K562 (cell line): Measurements from ENCODE around the gene KBTBD3. TPM values are rescaled to one million over a fixed set of nuclear protein-coding genes. Genes with fewer than 3 reads are reported as not detected.

ENCODE experiments used
- ATAC-seq: fragments of 200-7000 bp; cut with Tn5 transposase; 3 replicates; pipeline ENCODE4 v1.9.1; 2020; ENCODE audit warnings: moderate library complexity
- BruUV-seq: library from RNA; stranded (reverse); fragments of 400-500 nt; replicated peaks from 2 replicates; lab custom pipeline; 2021; lab: Mats Ljungman, UMichigan
- CTCF ChIA-PET: fragments of 300-600 bp; formaldehyde crosslinking; extraction: SDS; loops from one replicate; lab custom pipeline; 2021; ENCODE audit warnings: low intra/inter-chr PET ratio; lab: Yijun Ruan, JAX
- POLR2A ChIA-PET: fragments of 300-600, 350-650 bp; sonication (Branson Sonifier 250); formaldehyde crosslinking; extraction: SDS; loops from one replicate; lab custom pipeline; 2021; ENCODE audit warnings: antibody characterized with exemption, inconsistent platforms; lab: Yijun Ruan, JAX
- DNase-seq, 4 experiments: peaks; one replicate each; pipeline versions ENCODE4 v3.0.0 to v3.0.0-alpha.2; 2011 to 2018; ENCODE audit warnings: low spot score in 3 of 4, mixed read lengths in 3 of 4; ENCODE audit errors: extremely low read depth in 1 of 4
- FAIRE-seq: peaks from 2 replicates; lab custom pipeline; 2011; peaks lifted over from hg19 to GRCh38; lab: Jason Lieb, UNC
- H2AFZ ChIP-seq: 2 replicates; pipeline ENCODE4 v1.6.0; 2011; ENCODE audit warnings: low read depth, low read length, control low read depth, inconsistent platforms
- H3K27ac ChIP-seq: fragments of 200-600 bp; 3 replicates; pipeline ENCODE4 v1.8.0; 2011; ENCODE audit warnings: low read depth, mild to moderate bottlenecking, control low read depth, inconsistent platforms, low read length, moderate library complexity, mixed read lengths; ENCODE audit errors: extremely low read depth
- H3K27me3 ChIP-seq, 2 experiments: fragments of 300-600 bp in 1 of 2; 2 replicates in 1 of 2; 3 replicates in 1 of 2; pipeline versions ENCODE4 v1.6.0 to v1.8.0; 2011; ENCODE audit warnings: inconsistent platforms in 2 of 2, low read length in 2 of 2, mild to moderate bottlenecking in 1 of 2, mixed read lengths in 1 of 2, moderate library complexity in 1 of 2; ENCODE audit not compliant: control insufficient read depth in 2 of 2, insufficient read depth in 2 of 2
- H3K36me3 ChIP-seq: fragments of 300-600 bp; 3 replicates; pipeline ENCODE4 v1.8.0; 2011; ENCODE audit warnings: mild to moderate bottlenecking, low read length, inconsistent platforms; ENCODE audit not compliant: control insufficient read depth, insufficient read depth
- H3K4me1 ChIP-seq, 2 experiments: fragments of 200-600 bp in 1 of 2; replicated peaks in 1 of 2; 2 replicates in 1 of 2; 3 replicates in 1 of 2; pipeline versions ENCODE4 v1.5.1 to v1.8.0; 2011; ENCODE audit warnings: inconsistent platforms in 2 of 2, low read length in 2 of 2, mild to moderate bottlenecking in 1 of 2, mixed read lengths in 1 of 2, moderate library complexity in 1 of 2; ENCODE audit not compliant: control insufficient read depth in 2 of 2, insufficient read depth in 2 of 2
- H3K4me2 ChIP-seq: 2 replicates; pipeline ENCODE4 v1.6.1; 2011; ENCODE audit warnings: low read length, control low read depth, inconsistent platforms, mixed read lengths; ENCODE audit not compliant: insufficient read depth
- H3K4me3 ChIP-seq: fragments of 200-600 bp; sonication (generic), shearing (Covaris generic); 2 replicates; pipeline ENCODE4 v1.5.1; 2016; ENCODE audit warnings: control low read depth, inconsistent platforms
- H3K79me2 ChIP-seq: fragments of 200-600 bp; 3 replicates; pipeline ENCODE4 v1.8.0; 2011; ENCODE audit warnings: low read length, inconsistent platforms; ENCODE audit not compliant: control insufficient read depth, insufficient read depth
- H3K9ac ChIP-seq, 2 experiments: 2 replicates each; pipeline versions ENCODE4 v1.6.0 to v1.6.1; 2011; ENCODE audit warnings: low read depth in 2 of 2, low read length in 2 of 2, control low read depth in 1 of 2, inconsistent platforms in 1 of 2, mild to moderate bottlenecking in 1 of 2, mixed read lengths in 1 of 2; ENCODE audit not compliant: insufficient read depth in 1 of 2
- H3K9me1 ChIP-seq: one replicate; pipeline ENCODE4 v1.6.0; 2011; ENCODE audit warnings: inconsistent platforms, mild to moderate bottlenecking, low read length, moderate library complexity; ENCODE audit not compliant: control insufficient read depth, insufficient read depth
- H3K9me3 ChIP-seq: replicated peaks from 2 replicates; pipeline ENCODE4 v1.5.1; 2011; ENCODE audit warnings: low read depth, low read length, inconsistent platforms; ENCODE audit not compliant: control insufficient read depth, insufficient read depth
- H4K20me1 ChIP-seq: replicated peaks from 2 replicates; pipeline ENCODE4 v1.6.1; 2011; ENCODE audit warnings: low read length, inconsistent platforms, mixed read lengths; ENCODE audit not compliant: control insufficient read depth, insufficient read depth
- CEBPG ChIP-seq, 3 experiments: fragments of 200-800 bp in 1 of 3; sonication (Bioruptor generic) in 1 of 3; sonication (generic) in 1 of 3; formaldehyde crosslinking in 1 of 3; IDR thresholded peaks in 2 of 3; conservative IDR thresholded peaks in 1 of 3; 2 replicates each; pipeline versions ENCODE4 v1.6.1 to v1.8.0; 2016 to 2022; ENCODE audit warnings: missing compliant biosample characterization in 2 of 3, missing genetic modification characterization in 2 of 3, mild to moderate bottlenecking in 1 of 3, missing genetic modification reagents in 1 of 3
- GTF2A2 ChIP-seq: IDR thresholded peaks from 2 replicates; pipeline ENCODE4 v1.6.1; 2016; ENCODE audit warnings: mild to moderate bottlenecking, missing genetic modification characterization, missing compliant biosample characterization
- MAZ ChIP-seq, 2 experiments: fragments of 450-650 bp in 1 of 2; sonication (generic) in 1 of 2; formaldehyde crosslinking; IDR thresholded peaks in 1 of 2; conservative IDR thresholded peaks in 1 of 2; 2 replicates each; pipeline versions ENCODE4 v1.4.0 to v1.5.0; 2020; ENCODE audit warnings: mild to moderate bottlenecking in 1 of 2, missing genetic modification reagents in 1 of 2
- MBD2 ChIP-seq: sonication (generic); IDR thresholded peaks from 2 replicates; pipeline ENCODE4 v1.6.1; 2016; ENCODE audit warnings: low read depth, borderline replicate concordance
- RAD51 ChIP-seq: fragments of 450-650 bp; IDR thresholded peaks from 2 replicates; pipeline ENCODE4 v1.7.1; 2016; ENCODE audit warnings: low read depth, mild to moderate bottlenecking, borderline replicate concordance
- SAP30 ChIP-seq: fragments of 200-600 bp; sonication (generic); IDR thresholded peaks from 2 replicates; pipeline ENCODE4 v1.6.1; 2012; ENCODE audit warnings: borderline replicate concordance, low read depth, mild to moderate bottlenecking, moderate library complexity, low read length, control low read depth, inconsistent platforms; ENCODE audit not compliant: insufficient read depth, poor library complexity, severe bottlenecking
- STAG1 ChIP-seq: sonication (generic); formaldehyde crosslinking; IDR thresholded peaks from 2 replicates; pipeline ENCODE4 v1.5.0; 2020; ENCODE audit warnings: missing genetic modification reagents, borderline replicate concordance
- TRIM25 ChIP-seq: fragments of 450-650 bp; IDR thresholded peaks from 2 replicates; pipeline ENCODE4 v1.7.0; 2016; ENCODE audit warnings: borderline replicate concordance
- ZBTB11 ChIP-seq, 3 experiments: fragments of 200-800 bp in 1 of 3; fragments of 250-450 bp in 1 of 3; fragments of 450-650 bp in 1 of 3; sonication (Bioruptor Pico) in 1 of 3; sonication (Bioruptor generic) in 1 of 3; formaldehyde crosslinking in 1 of 3; IDR thresholded peaks; 2 replicates each; pipeline versions ENCODE4 v1.6.1 to v1.8.0; 2016 to 2022; ENCODE audit warnings: mild to moderate bottlenecking in 2 of 3, missing genetic modification characterization in 2 of 3, missing compliant biosample characterization in 1 of 3, moderate library complexity in 1 of 3
- ZNF184 ChIP-seq: sonication (generic); formaldehyde crosslinking; IDR thresholded peaks from 2 replicates; pipeline ENCODE4 v1.5.0; 2020; ENCODE audit warnings: missing genetic modification reagents
- ZNF589 ChIP-seq: fragments of 200-800 bp; sonication (Bioruptor generic); IDR thresholded peaks from 2 replicates; pipeline ENCODE4 v1.6.1; 2016; ENCODE audit warnings: low read depth, missing genetic modification characterization, missing compliant biosample characterization
- ZNF644 ChIP-seq: fragments of 200-800 bp; sonication (Bioruptor generic); IDR thresholded peaks from 2 replicates; pipeline ENCODE4 v1.6.1; 2016; ENCODE audit warnings: low read depth, missing genetic modification characterization, missing compliant biosample characterization
- WGBS: fragments of 100-300 bp; shearing (Covaris generic); methylation state at CpG from one replicate; pipeline ENCODE4 v1.1.6; 2016; ENCODE audit warnings: low coverage, mixed read lengths; ENCODE audit not compliant: insufficient coverage; ENCODE audit errors: missing lambda C conversion rate; 5-methylcytosine and 5-hydroxymethylcytosine counted together
- in situ Hi-C: fragments of 300-500 bp; cut with MboI; formaldehyde crosslinking; loops from 4 replicates; pipeline ENCODE4 v1.15.0; 2018; ENCODE audit warnings: inconsistent platforms, mixed read lengths
- intact Hi-C: fragments of 100-400 bp; cut with micrococcal nuclease; formaldehyde crosslinking; loops from 2 replicates; pipeline ENCODE4 v1.14.2; 2022
- polyA plus RNA-seq, 8 experiments: library from polyadenylated mRNA; depleted of rRNA in 4 of 8; stranded (reverse) in 5 of 8; unstranded in 3 of 8; fragments of >200 nt; fragmentation: Nextera tagmentation in 2 of 8; fragmentation: Illumina TruSeq in 1 of 8; extraction: Ambion mirVana in 2 of 8; extraction: Trizol in 1 of 8; gene quantifications; 2 replicates each; pipeline versions ENCODE4 v1.2.1 to v1.2.3, GENCODE V29; 2011 to 2014; ENCODE audit warnings: inconsistent platforms in 1 of 8, missing spikeins in 1 of 8
- total RNA-seq, 7 experiments: library from RNA; depleted of rRNA in 6 of 7; stranded (reverse); fragments of >200 nt in 6 of 7; fragmentation: Illumina TruSeq in 2 of 7; extraction: Trizol in 2 of 7; gene quantifications; 2 replicates each; pipeline versions ENCODE4 v1.2.1 to v1.2.3, GENCODE V29; 2011 to 2021; ENCODE audit warnings: low replicate concordance in 1 of 7

Gene KBTBD3
- total and polyA plus RNA-seq, 9 of the 15 experiments (the other 6 are each of a cell fraction or from before 2014, with no cell fraction given): 4.2 to 31.2 (median 6.4) TPM

- TF ChIP-seq STAG1 (CRISPR knock-in tag) (no peak), RAD51 (no peak)
These were observed 802 bp downstream of the KBTBD3 start (continued) for GRCh38 chr11:106076171-106076918.

GRCh38 chr11:106072804-106073203 lies 4.3 kb downstream of the KBTBD3 start:
- intact Hi-C loops: no loop called here
- POLR2A ChIA-PET: no interaction called here
- WGBS: 0% methylated on average over 1 of the region's 1 CpG
- ATAC-seq (no peak), FAIRE-seq (no peak), DNase-seq (no peak)
- BruUV-seq: no TSS peak
- Histone ChIP-seq H3K9ac (no peak overlapping the region), H3K36me3 (no peaks in the 10 kb centered on the region; the same call in 1 of the 3 replicates), H3K4me1 (no peaks in the 10 kb centered on the region), H3K4me3 (no peak overlapping the region), H3K9me1 (no peaks in the 10 kb centered on the region), H4K20me1 (no peaks in the 10 kb centered on the region), H3K27ac (no peak overlapping the region), H3K27me3 (no peaks in the 10 kb centered on the region), H3K79me2 (peaks cover 8% of the 10 kb centered on the region), H3K4me2 (no peak overlapping the region)
- CTCF ChIA-PET: no interaction called here
- TF ChIP-seq SAP30: no peak
- no peak for TF ChIP-seq TRIM25
- TF ChIP-seq ZNF589: no peak
- no peak for TF ChIP-seq ZNF184
- no peak for TF ChIP-seq CEBPG (CRISPR knock-in tag; IDR thresholded peaks at IDR 0.05)
- no peak for TF ChIP-seq CEBPG (tag; conservative IDR thresholded peaks at IDR 0.05 in 1 of 2, IDR thresholded peaks at IDR 0.05 in 1 of 2)
- TF ChIP-seq MBD2: no peak
- no peak for TF ChIP-seq ZNF644 (tag)
- TF ChIP-seq MAZ (CRISPR knock-in tag; conservative IDR thresholded peaks at IDR 0.05 in 1 of 2, IDR thresholded peaks at IDR 0.05 in 1 of 2): no peak
- TF ChIP-seq GTF2A2 (tag): no peak
- TF ChIP-seq ZBTB11 (CRISPR knock-in tag; IDR thresholded peaks at IDR 0.05): no peak
- TF ChIP-seq, all 486 proteins: peak for 0
- H2AFZ ChIP-seq: no peak overlapping the region
- no peaks in the 10 kb centered on the region for H3K9me3 ChIP-seq
- in situ Hi-C loops: no loop called here
